GM10248 (cell line): ENCODE results near the gene GPX4.

ENCODE experiments used
- CTCF ChIA-PET: fragments of 300-600 bp; sonication (Branson Sonifier 250); formaldehyde crosslinking; extraction: SDS; loops from one replicate; lab custom pipeline; 2021; ENCODE audit warnings: antibody characterized with exemption; lab: Yijun Ruan, JAX
- POLR2A ChIA-PET: fragments of 350-650 bp; sonication (Branson Sonifier 250); formaldehyde crosslinking; extraction: SDS; loops from one replicate; lab custom pipeline; 2020; ENCODE audit warnings: antibody characterized with exemption; lab: Yijun Ruan, JAX
- DNase-seq: peaks from one replicate; pipeline ENCODE4 v3.0.0; 2012; ENCODE audit errors: extremely low spot score
- CTCF ChIP-seq: IDR thresholded peaks from 2 replicates; pipeline ENCODE4 v1.5.1; 2012; ENCODE audit warnings: mild to moderate bottlenecking, low read depth; ENCODE audit errors: extremely low read depth, missing control alignments, control extremely low read depth

Gene GPX4

GRCh38 chr19:1103708-1104310, at the start of gene GPX4:
Gene GPX4 (plus strand): TSS chr19:1103994. CDS start chr19:1104044, 50 bp downstream.
- CTCF ChIA-PET, result interaction anchor here (1.0 to 2.2 kb wide), 3 partner anchors 9 to 64 kb away, joined by 3 to 17 read pairs (median 3); no protein-coding TSS in a partner anchor
- peak; percentile 98 for DNase-seq
- POLR2A ChIA-PET, result interaction anchor here (0.5 to 0.6 kb wide), 2 partner anchors 72 to 965 kb away, joined by 3 to 4 read pairs; no protein-coding TSS in a partner anchor
- no peak for TF ChIP-seq CTCF

GRCh38 chr19:1054102-1055027, 49.4 kb upstream of the GPX4 start:
- no peak for DNase-seq
- CTCF ChIA-PET, result interaction anchor here (2.6 kb wide), 1 partner anchor 12 kb away, joined by 15 read pairs; the partner anchor contains the start of gene ARHGAP45
- POLR2A ChIA-PET, result interaction anchor here (1.0 kb wide), 1 partner anchor 214 kb away, joined by 3 read pairs; no protein-coding TSS in a partner anchor
- TF ChIP-seq CTCF, result no peak

- no peak for DNase-seq
- ChIA-PET POLR2A (interaction anchor here (0.7 to 1.0 kb wide), 2 partner anchors 159 to 214 kb away, joined by 3 to 5 read pairs; no protein-coding TSS in a partner anchor), CTCF (interaction anchor here (2.6 kb wide), 1 partner anchor 11 kb away, joined by 15 read pairs; the partner anchor contains the start of gene ARHGAP45)
- no peak for TF ChIP-seq CTCF
These were observed 48.8 kb upstream of the GPX4 start for GRCh38 chr19:1055028-1055425.

- TF ChIP-seq CTCF, result no peak
- CTCF ChIA-PET, result interaction anchor here (1.3 to 2.6 kb wide), 4 partner anchors 10 to 57 kb away, joined by 3 to 15 read pairs (median 4); partner anchors contain the start of genes ARHGAP45 and RNU6-2
- no peak for DNase-seq
- POLR2A ChIA-PET, result interaction anchor here (0.7 to 1.0 kb wide), 2 partner anchors 158 to 213 kb away, joined by 3 to 5 read pairs; no protein-coding TSS in a partner anchor
These were observed 47.7 kb upstream of the GPX4 start for GRCh38 chr19:1055886-1056620.

- CTCF ChIA-PET, result interaction anchor here (1.1 to 1.3 kb wide), 5 partner anchors 11 to 135 kb away, joined by 3 to 5 read pairs (median 3); partner anchors contain the start of gene RNU6-2
- DNase-seq, result no peak
- peak; percentile 50 for TF ChIP-seq CTCF
- POLR2A ChIA-PET, result interaction anchor here (1.2 kb wide), 1 partner anchor 18 kb away, joined by 5 read pairs; no protein-coding TSS in a partner anchor
These were observed 46.5 kb upstream of the GPX4 start for GRCh38 chr19:1057176-1057855.
